Testis (tissue), 2 donors: ENCODE measurements around the gene CCL24.

ENCODE experiments used
- CTCF ChIP-seq, 3 experiments: fragments of 450-650 bp in 2 of 3; fragments of 200-600 bp in 1 of 3; sonication (generic) in 1 of 3; IDR thresholded peaks; one replicate each; pipeline ENCODE4 v1.5.1; 2016 to 2019; ENCODE audit warnings: antibody characterized with exemption in 3 of 3, mild to moderate bottlenecking in 2 of 3, moderate library complexity in 1 of 3
- POLR2A ChIP-seq: fragments of 450-650 bp; IDR thresholded peaks from one replicate; pipeline ENCODE4 v1.6.1; 2017; ENCODE audit warnings: antibody characterized with exemption, mild to moderate bottlenecking, moderate library complexity

GRCh38 chr7:75809396-75809795 is 4.2 kb downstream of the CCL24 start:
- TF ChIP-seq CTCF (IDR thresholded peaks at IDR 0.05) (no peak), POLR2A (no peak)
